ENCODE measurements around the gene ZNF189. TPM values are rescaled to one million over a fixed set of nuclear protein-coding genes. Genes with fewer than 3 reads are reported as not detected.

The ZNF189 gene
- total RNA-seq, 4 donors from 2014 or later: 17.0 to 29.2 (median 21.0) TPM

DNA sequence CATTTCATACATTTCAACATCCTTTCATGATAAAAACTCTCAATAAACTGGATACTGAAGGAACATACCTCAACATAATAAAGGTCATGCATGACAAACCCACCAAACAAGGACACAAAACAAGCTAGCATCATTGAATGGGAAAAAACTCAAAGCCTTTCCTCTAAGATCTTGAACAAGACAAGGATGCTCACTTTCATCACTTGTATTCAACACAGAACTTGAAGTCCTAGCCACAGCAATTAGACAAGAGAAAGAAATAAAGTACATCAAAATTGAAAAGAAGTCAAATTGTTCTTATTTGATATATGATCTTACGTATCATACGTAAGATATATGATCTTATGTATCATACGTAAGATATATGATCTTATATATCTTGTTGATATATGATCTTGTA is 5.5 kb upstream of the ZNF189 start:
- TF ChIP-seq, protein P1, sequence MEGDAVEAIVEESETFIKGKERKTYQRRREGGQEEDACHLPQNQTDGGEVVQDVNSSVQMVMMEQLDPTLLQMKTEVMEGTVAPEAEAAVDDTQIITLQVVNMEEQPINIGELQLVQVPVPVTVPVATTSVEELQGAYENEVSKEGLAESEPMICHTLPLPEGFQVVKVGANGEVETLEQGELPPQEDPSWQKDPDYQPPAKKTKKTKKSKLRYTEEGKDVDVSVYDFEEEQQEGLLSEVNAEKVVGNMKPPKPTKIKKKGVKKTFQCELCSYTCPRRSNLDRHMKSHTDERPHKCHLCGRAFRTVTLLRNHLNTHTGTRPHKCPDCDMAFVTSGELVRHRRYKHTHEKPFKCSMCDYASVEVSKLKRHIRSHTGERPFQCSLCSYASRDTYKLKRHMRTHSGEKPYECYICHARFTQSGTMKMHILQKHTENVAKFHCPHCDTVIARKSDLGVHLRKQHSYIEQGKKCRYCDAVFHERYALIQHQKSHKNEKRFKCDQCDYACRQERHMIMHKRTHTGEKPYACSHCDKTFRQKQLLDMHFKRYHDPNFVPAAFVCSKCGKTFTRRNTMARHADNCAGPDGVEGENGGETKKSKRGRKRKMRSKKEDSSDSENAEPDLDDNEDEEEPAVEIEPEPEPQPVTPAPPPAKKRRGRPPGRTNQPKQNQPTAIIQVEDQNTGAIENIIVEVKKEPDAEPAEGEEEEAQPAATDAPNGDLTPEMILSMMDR (IDR thresholded peaks at IDR 0.05): no peak
- DNase-seq (ENCODE audit: low spot score) (no peak), ATAC-seq (ENCODE audit: low FRiP score) (no peak)

DNA sequence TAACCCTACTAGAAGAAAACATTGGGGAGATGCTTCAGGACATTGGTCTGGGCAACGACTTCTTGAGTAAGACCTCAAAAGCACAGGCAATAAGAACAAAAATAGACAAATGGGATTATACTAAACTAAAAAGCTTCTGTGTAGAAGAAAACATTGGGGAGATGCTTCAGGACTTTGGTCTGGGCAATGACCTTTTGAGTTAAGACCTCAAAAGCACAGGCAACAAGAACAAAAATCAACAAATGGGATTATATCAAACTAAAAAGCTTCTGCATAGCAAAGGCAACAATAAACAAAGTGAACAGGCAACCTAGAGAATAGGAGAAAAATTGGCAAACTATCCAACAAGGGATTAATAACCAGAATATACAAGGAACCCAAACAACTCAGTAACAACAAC is 4.0 kb upstream of the ZNF189 start:
- DNase-seq (ENCODE audit: low spot score) (no peak), ATAC-seq (ENCODE audit: low FRiP score) (no peak)
- TF ChIP-seq, protein P1 (IDR thresholded peaks at IDR 0.05): no peak

DNA sequence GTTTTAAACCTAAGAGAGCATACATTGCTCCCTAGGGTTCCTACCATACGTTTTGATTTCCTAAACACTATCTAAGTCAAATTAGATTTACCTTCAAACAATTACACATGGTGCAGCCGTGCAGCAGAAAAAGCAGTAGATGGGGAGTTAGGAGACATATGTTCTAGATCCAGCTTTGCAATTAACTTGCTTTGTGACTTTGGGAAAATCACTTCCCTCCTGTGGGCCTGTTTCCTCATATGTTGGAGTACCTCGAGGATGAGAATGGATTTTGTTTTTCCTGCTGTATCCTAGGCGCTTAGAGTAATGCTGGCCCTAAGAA is 944 bp upstream of the ZNF189 start:
- no peak for ATAC-seq (ENCODE audit: low FRiP score)
- TF ChIP-seq, protein P1 (IDR thresholded peaks at IDR 0.05): no peak
- DNase-seq (ENCODE audit: low spot score): no peak

DNA sequence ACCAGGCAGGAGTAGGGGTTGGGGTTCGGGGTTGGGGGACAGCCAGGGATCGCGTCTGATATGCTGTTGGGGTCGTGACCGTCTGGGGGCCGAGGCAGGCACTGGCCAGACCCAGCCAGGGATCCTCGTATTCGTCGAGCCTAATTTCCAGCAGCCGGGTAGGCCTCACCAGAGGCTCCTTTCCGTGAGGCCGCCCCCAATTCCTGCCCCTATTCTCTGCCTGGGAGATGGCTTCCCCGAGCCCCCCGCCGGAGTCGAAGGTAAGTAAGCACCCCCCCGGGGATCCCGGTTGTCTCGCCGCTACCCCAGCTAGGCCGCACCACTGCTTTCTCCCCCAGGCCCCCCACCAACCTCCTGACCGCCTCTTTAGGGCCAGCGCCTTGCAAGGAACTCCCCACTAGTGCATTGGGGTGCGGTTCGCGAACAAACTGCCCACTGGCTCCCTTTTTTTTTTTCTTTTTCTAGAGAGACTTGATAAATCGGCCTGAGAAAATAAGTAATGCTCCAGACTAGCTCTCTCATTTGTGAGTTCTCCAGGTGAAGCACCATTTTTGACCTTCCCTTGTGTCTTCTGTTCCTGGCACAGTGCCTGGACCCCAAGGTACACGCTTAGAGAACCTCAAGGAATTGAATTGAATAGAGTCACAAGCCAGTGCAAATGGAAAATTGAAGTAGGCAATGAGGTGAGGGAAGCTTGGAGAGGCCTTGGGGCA is 435 bp downstream of the ZNF189 start:
- DNase-seq (ENCODE audit: low spot score) (peak; percentile 24), ATAC-seq (ENCODE audit: low FRiP score) (peak; percentile 33)
- TF ChIP-seq, protein P1 (IDR thresholded peaks at IDR 0.05): no peak

DNA sequence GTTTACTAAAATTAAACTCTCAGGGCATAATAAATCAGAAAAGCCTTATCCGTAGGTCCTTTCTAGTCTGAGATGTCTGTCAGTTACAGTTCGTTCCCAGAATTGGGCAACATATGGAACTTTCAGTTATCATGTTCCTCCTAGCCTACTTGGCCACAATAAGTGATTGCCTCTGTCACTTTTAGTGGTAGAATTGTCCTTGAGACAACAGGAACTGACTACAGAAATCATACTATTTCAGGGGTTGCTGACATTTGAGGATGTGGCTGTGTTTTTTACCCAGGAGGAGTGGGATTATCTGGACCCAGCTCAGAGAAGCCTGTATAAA is 956 bp downstream of the ZNF189 start:
- TF ChIP-seq, protein P1 (IDR thresholded peaks at IDR 0.05): no peak
- ATAC-seq (ENCODE audit: low FRiP score): no peak
- no peak for DNase-seq (ENCODE audit: low spot score)

DNA sequence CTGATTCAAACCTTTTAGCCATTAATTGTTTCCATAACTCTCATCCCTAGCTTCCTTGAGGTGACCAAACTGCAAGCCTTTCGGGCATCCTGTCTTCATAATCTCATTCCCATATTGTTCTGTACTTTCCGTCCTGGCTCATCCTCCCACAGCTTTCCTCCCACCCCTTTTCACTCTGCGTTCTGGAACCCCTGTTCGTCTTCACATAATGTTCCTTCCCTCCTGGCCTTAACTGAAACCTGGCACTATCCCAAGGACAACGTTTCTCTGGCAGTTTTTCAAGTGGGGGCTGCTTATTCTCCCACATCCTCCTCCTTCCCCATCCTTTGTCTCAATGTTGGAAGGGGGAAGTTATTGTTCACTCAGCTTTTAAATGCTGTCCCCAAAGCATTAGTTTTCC is 1.5 kb downstream of the ZNF189 start:
- no peak for DNase-seq (ENCODE audit: low spot score)
- no peak for ATAC-seq (ENCODE audit: low FRiP score)
- TF ChIP-seq, protein P1 (IDR thresholded peaks at IDR 0.05): no peak

DNA sequence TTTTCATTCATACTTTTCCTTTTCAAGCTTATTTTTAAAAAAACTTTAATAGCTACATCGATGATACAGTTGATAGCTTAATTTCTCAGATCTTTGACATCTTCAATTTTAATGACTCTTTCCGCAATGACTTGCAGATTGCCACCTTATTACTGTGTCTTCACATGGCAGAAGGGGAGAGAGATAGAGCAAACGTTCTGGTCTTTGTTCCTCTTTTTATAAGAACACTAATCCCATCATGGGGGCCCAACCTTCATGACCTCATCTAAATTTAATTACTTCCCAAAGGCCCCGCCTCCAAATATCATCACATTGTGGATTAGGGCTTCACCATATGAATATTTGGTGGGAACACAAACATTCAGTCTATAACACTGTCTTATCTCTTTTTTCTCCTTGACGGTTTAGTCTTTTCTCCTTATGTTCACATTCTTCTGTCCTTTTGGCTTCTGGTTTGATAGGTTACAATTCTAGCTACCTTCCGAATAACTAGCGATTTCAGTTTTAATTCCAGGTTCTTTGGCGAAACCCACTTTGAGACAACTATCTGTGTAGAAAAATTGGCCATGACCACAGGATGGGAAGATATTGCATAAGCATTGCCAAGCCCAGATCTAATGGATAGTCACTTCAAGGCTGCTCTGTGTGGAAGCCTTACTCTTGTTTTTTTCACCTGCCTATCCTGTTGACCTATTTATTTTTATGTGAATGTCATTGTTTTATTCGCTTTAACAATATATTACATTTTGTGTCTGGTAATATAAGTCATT is 5.0 kb downstream of the ZNF189 start:
- ATAC-seq (ENCODE audit: low FRiP score) (no peak), DNase-seq (ENCODE audit: low spot score) (no peak)
- TF ChIP-seq, protein P1 (IDR thresholded peaks at IDR 0.05): no peak

Data from omental fat pad (tissue), 4 donors.